ENCODE data around the gene RINT1.

- no peak for TF ChIP-seq CTCF (IDR thresholded peaks at IDR 0.05)
- TF ChIP-seq POLR2A (IDR thresholded peaks at IDR 0.05) = no peak
These were observed 19.0 kb upstream of the RINT1 start for GRCh38 chr7:105512926-105513526.

Data from esophagus squamous epithelium (tissue), 4 donors.